MCF 10A (cell line): ENCODE measurements around the gene AGBL4. TPM values are rescaled to one million over a fixed set of nuclear protein-coding genes. Genes with fewer than 3 reads are reported as not detected.

Source experiments
- total RNA-seq: library from RNA; stranded (reverse); gene quantifications from 2 replicates; pipeline ENCODE4 v1.2.3, GENCODE V29; 2022

Gene AGBL4
- total RNA-seq, 1 experiment from 2014 or later, result not detected

Other genes with a start within 250 kb of the AGBL4 start
- not detected in 2 replicates for gene ELAVL4, start 85.0 kb upstream of the AGBL4 start, total RNA-seq